ENCODE results near the gene OR51A4. TPM values are rescaled to one million over a fixed set of nuclear protein-coding genes. Genes with fewer than 3 reads are reported as not detected.
"Not testable (repeated sequence)": the region's sequence is repeated elsewhere in the genome, so short reads cannot be mapped to it uniquely, and the experiment has no call there.

OR51A4 gene, protein sequence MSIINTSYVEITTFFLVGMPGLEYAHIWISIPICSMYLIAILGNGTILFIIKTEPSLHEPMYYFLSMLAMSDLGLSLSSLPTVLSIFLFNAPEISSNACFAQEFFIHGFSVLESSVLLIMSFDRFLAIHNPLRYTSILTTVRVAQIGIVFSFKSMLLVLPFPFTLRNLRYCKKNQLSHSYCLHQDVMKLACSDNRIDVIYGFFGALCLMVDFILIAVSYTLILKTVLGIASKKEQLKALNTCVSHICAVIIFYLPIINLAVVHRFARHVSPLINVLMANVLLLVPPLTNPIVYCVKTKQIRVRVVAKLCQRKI
- total RNA-seq = not detected
- long read RNA-seq = 0 reads

- no peak for ATAC-seq
- DNase-seq (ENCODE audit: missing footprints) = no peak
- intact Hi-C loops (cut with DNase I) = no loop called here
Observed at GRCh38 chr11:4947505-4947904, at the start of gene OR51A4. Gene OR51A4 (minus strand): TSS chr11:4947605. CDS start chr11:4947100, 505 bp downstream.

DNA sequence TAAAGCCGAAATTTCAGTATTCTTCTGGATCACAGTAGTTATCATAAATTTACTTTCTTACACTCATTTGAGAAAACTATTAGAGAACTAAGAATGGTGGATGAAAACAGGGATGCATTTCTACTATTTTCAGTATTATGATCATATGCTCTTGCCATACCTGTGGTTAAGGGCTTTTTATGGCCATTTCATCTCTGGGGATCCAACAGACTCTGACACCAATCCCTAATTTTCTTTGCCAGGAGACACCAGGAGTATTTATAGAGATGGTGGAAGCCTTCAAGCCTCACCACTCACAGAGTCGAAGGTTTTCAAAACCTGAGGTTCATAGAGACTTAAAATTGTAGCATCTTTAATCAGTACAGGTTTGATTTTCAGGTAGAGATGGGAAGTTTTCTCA, 47.1 kb upstream of the OR51A4 start, which contains the start of gene OR51L1:
Gene OR51L1 (plus strand): TSS at position 301 of the 400 bp plus-strand sequence. CDS start 4,132 bp downstream, outside the sequence.
- ATAC-seq (no peak), DNase-seq (ENCODE audit: missing footprints) (no peak)
- intact Hi-C loops (cut with DNase I) = no loop called here

- intact Hi-C loops (cut with DNase I) = no loop called here
- ATAC-seq (no peak), DNase-seq (ENCODE audit: missing footprints) (no peak)
Observed at GRCh38 chr11:4991060-4991459, 43.7 kb upstream of the OR51A4 start.

GRCh38 chr11:4983841-4984240, 36.4 kb upstream of the OR51A4 start:
- intact Hi-C loops (cut with DNase I) = no loop called here
- ATAC-seq (no peak), DNase-seq (ENCODE audit: missing footprints) (no peak)

DNA sequence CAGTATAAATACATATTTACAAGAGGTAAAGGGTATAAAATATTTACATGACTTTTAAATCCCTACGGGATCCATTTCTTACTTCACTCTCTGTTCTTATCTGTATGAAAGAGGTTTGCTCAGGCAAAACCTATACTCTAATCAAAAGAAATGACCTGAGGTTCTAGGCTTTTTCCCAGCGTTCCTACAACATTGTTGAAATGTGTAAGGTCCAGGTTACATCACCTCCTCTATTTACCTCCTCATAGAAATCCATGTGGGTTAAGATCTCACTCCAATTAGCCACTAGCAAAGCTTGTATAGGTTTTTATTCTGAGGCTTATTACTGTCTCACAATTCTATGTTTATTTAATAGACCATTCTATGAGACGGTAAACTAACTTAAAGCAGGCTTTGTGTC, 35.3 kb upstream of the OR51A4 start:
- no peak for ATAC-seq

DNA sequence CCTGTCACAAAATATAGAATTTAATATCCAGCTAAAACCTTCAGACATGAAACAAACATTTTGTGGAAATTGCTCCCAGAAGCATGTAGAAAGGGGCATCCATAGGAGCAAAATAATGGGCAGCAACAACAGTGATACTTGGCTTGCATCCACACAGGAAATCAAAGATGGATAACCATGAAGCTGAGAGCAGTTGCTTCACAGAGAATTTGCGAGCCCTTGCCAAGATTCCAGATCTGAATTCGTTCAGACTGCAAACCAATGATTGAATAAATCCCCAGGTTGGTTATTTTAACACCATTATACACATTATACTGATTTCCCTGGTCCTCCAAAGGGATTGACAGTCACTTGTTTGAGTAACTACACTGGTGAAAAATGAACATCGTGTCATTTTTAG, 31.6 kb upstream of the OR51A4 start:
- intact Hi-C loops (cut with DNase I) = no loop called here
- no peak for DNase-seq (ENCODE audit: missing footprints)
- ATAC-seq = no peak

More for the DNA sequence above, 35.3 kb upstream of the OR51A4 start:
- DNase-seq (ENCODE audit: missing footprints) = no peak
- intact Hi-C loops (cut with DNase I) = no loop called here

- intact Hi-C loops (cut with DNase I) = no loop called here
- DNase-seq (ENCODE audit: missing footprints) (no peak), ATAC-seq (no peak)
Observed at GRCh38 chr11:4975436-4975835, 28.0 kb upstream of the OR51A4 start.

- ATAC-seq (no peak), DNase-seq (ENCODE audit: missing footprints) (no peak)
- intact Hi-C loops (cut with DNase I) = no loop called here
Observed at GRCh38 chr11:4962816-4963215, 15.4 kb upstream of the OR51A4 start.

GRCh38 chr11:4960877-4961276, 13.5 kb upstream of the OR51A4 start:
- DNase-seq (ENCODE audit: missing footprints) = no peak
- no peak for ATAC-seq
- intact Hi-C loops (cut with DNase I) = no loop called here

GRCh38 chr11:4957396-4957795, 10.0 kb upstream of the OR51A4 start:
- ATAC-seq = no peak
- intact Hi-C loops (cut with DNase I) = no loop called here

DNA sequence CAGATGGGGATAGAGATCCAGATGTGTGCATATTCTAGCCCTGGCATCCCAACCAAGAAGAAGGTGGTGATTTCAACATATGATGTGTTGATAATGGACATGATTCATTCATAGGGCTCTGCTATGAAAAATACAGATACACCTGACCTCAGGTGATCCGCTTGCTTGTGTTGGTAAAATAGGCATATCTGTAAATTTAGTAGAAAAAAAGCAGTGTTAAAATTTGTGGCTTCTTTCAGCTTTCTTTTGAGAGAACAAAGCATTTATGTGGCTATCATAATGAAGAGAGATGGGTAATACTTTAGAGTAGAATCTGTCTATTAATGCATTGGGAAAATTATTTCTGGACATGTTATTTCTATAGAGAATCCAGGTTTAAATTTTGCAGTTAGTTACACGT, 8.2 kb upstream of the OR51A4 start, which contains the start of gene OR51A2:
Gene OR51A2 (minus strand): TSS at position 101 of the 400 bp plus-strand sequence. CDS start 0 bp downstream, at position 101.
- intact Hi-C loops (cut with DNase I); DNase-seq (ENCODE audit: missing footprints); ATAC-seq: not testable (repeated sequence)

More at GRCh38 chr11:4957396-4957795, 10.0 kb upstream of the OR51A4 start:
- DNase-seq (ENCODE audit: missing footprints) = no peak

GRCh38 chr11:4936745-4937144, 10.7 kb downstream of the OR51A4 start:
- intact Hi-C loops (cut with DNase I) = no loop called here
- DNase-seq (ENCODE audit: missing footprints) = no peak
- ATAC-seq = no peak

GRCh38 chr11:4932751-4933150, 14.7 kb downstream of the OR51A4 start:
- intact Hi-C loops (cut with DNase I) = no loop called here
- no peak for ATAC-seq

DNA sequence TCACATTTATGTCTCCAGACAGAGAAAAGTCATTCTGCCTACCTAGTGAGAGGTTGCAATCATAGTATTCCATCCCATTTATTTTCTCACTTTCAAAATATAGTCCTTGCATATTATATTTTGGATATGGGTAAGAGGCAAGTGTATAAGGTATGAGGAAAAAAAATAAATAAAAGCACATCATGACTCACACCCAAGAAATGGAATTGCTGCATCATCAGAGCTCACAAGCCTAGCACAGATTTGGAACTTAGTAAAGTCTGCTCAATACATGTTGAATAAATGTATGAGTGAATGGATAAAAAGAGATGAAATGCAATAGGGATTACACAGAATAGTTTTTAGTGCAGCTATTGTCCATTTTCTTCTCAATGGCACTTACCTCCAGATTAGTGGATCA, 20.8 kb downstream of the OR51A4 start:
- ATAC-seq (no peak), DNase-seq (ENCODE audit: missing footprints) (no peak)
- intact Hi-C loops (cut with DNase I) = no loop called here

More at GRCh38 chr11:4932751-4933150, 14.7 kb downstream of the OR51A4 start:
- no peak for DNase-seq (ENCODE audit: missing footprints)

GRCh38 chr11:4924239-4924638, 23.2 kb downstream of the OR51A4 start, which contains the start of gene OR51G1:
Gene OR51G1 (minus strand): TSS chr11:4924339. CDS start chr11:4924339, 0 bp downstream.
- no peak for DNase-seq (ENCODE audit: missing footprints)
- intact Hi-C loops (cut with DNase I) = no loop called here
- no peak for ATAC-seq

DNA sequence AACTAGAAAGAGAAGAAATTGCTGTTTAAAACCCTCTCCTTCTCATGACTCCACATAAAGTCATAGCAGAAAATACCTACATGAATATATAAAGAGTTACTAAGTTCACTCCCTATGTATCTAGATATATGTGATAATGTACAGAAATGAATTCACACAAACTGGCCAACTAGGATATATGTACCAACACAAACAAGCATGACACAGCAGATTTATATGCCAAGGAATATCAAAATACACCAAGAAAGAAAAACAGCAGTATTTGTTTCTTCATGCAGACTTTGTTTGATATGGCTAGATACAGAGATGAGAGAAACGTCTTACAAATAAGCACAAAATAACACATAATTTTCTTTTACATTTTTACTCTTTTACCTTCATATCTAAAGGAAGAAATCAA, 25.1 kb downstream of the OR51A4 start:
- intact Hi-C loops (cut with DNase I) = no loop called here
- ATAC-seq = no peak
- DNase-seq (ENCODE audit: missing footprints) = no peak

DNA sequence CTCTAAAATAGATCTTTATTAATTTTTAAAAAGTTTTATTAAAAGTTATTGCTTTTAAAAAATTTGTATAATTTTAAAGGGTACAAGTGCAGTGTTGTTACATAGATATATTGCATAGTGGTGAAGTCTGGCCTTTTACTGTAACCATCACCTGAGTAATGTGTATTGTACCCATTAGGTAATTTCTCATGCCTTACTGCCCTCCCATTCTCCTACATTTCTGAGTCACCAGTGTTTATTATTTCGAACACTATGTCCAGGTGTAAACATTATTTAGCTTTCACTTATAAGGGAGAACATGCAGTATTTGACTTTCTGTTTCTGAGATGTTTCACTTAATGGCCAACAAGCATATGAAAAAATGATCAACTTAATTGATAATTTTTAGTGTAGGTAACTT, 25.6 kb downstream of the OR51A4 start:
- intact Hi-C loops (cut with DNase I) = no loop called here
- no peak for ATAC-seq
- no peak for DNase-seq (ENCODE audit: missing footprints)

DNA sequence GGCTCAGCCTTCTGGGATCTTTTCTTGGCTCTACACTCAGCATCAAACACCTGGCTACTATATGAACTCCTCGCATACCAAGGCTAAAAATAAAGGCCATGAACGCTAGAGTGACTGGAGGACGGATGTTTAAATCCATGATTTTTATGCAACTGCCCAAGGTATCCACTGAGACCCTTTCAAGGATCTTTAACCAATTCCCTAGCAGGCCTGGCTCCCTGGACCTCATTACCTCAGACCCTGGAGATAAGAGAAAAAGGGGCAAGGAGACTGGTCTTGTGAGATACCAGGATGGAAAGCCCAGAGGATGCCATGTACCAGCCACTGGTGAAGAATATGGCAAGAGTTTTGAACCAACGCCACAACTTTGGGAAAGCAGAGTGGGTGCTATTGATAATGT, 28.2 kb downstream of the OR51A4 start, which contains the start of gene OR51G2:
Gene OR51G2 (minus strand): TSS at position 101 of the 400 bp plus-strand sequence. CDS start 3,687 bp downstream, outside the sequence.
- intact Hi-C loops (cut with DNase I) = no loop called here
- ATAC-seq = no peak
- DNase-seq (ENCODE audit: missing footprints) = no peak

DNA sequence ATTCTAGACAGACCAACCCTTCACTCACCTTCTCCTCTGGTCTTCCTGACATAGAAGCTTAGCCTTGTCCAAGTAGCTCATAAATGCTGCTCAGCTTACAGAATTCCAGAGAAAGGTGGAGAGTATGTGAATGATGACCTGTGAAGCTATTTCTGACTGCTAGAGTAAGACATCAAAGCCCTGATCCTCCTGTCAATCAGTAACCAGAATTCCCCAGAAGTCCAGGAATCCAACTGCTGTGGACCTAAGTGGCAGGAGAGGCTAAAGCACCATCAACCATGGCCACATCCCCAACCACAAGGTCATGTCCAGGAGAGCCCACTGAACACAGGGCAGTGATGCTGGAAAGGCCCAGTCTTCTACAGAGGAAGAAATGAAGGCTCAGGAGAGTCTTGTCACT, 30.8 kb downstream of the OR51A4 start:
- intact Hi-C loops (cut with DNase I) = no loop called here
- ATAC-seq (no peak), DNase-seq (ENCODE audit: missing footprints) (no peak)

DNA sequence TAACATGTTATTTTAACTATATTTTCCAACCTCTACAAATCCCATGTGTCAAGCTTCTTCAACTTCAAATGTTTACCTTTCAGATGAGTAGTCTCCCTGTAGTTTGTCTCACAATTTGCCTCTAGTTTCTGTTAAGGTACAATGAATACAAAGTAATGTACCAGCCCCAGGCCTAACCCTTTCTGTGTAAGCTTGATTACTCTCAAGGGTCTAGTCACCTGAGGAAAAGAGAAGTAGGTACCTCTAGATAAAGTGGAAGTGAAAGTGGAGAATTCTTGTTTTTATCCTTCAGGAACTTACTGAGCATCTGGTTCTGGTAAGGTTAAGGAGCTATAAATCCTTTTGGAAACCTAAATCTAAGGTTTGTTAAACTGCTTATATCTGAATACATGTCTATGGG, 43.9 kb downstream of the OR51A4 start, which contains the start of gene OR51A7:
Gene OR51A7 (plus strand): TSS at position 300 of the 400 bp plus-strand sequence. CDS start 3,587 bp downstream, outside the sequence.
- no peak for ATAC-seq
- intact Hi-C loops (cut with DNase I) = no loop called here

More for the DNA sequence above, 43.9 kb downstream of the OR51A4 start, which contains the start of gene OR51A7:
- DNase-seq (ENCODE audit: missing footprints) = no peak

Measured in Right ventricle myocardium inferior (tissue), 1 donor.